Neural progenitor cell (in vitro differentiated cells): ENCODE data around the gene CCDC107.
A peak's percentile ranks its signal among the peaks of the same experiment; 100 is the strongest.

ENCODE experiments used
- EZH2 ChIP-seq: fragments of 200-600 bp; sonication (generic); IDR thresholded peaks from 2 replicates; pipeline ENCODE4 v1.6.1; 2017; ENCODE audit warnings: antibody characterized with exemption, mild to moderate bottlenecking, moderate library complexity
- TF ChIP-seq, protein P1 (sequence below): fragments of 200-600 bp; sonication (generic); IDR thresholded peaks from 2 replicates; pipeline ENCODE4 v1.5.1; 2017; ENCODE audit warnings: antibody characterized with exemption, mild to moderate bottlenecking

DNA sequence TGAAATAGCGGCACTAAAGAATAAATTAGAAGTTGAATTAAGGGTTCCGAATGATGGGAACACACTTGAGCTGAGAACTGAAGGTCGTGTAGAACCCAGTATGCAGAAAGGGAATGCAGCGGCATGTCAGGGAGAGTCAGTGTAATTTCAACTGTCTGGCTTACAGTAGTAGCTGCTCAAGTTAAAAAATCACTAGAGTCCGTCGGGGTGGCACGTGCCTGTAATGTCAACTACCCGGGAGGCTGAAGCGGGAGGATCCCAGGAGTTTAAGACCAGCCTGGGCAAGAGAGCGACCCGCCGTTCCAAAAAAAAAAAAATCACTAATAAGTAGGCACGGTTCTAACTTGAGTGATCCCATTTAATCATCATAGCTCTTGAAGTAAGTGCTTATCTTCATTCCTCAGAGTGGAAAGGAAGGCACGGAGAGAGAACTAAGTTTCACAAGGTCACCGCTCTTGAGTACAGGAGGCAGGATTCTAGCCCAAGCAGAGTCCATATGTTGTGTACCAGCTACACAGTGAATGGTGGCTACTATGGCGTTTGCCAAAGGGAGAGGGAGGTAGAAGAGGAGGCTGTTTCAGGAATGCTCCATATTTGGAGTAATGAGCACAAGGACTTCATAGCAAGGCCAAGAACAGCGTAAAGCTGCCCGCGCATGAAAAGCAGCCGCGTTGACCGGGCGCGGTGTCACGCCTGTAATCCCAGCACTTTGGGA is 1.1 kb upstream of the CCDC107 start:
- TF ChIP-seq, protein P1, sequence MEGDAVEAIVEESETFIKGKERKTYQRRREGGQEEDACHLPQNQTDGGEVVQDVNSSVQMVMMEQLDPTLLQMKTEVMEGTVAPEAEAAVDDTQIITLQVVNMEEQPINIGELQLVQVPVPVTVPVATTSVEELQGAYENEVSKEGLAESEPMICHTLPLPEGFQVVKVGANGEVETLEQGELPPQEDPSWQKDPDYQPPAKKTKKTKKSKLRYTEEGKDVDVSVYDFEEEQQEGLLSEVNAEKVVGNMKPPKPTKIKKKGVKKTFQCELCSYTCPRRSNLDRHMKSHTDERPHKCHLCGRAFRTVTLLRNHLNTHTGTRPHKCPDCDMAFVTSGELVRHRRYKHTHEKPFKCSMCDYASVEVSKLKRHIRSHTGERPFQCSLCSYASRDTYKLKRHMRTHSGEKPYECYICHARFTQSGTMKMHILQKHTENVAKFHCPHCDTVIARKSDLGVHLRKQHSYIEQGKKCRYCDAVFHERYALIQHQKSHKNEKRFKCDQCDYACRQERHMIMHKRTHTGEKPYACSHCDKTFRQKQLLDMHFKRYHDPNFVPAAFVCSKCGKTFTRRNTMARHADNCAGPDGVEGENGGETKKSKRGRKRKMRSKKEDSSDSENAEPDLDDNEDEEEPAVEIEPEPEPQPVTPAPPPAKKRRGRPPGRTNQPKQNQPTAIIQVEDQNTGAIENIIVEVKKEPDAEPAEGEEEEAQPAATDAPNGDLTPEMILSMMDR: no peak
- peak; percentile 17 for TF ChIP-seq EZH2
